HG03378 (cell line): ENCODE measurements around the gene PRKAG2.
"Not testable (repeated sequence)": the region's sequence is repeated elsewhere in the genome, so short reads cannot be mapped to it uniquely, and the experiment has no call there.

Experiments used
- ATAC-seq: cut with Tn5 transposase; IDR thresholded peaks from one replicate; pipeline ENCODE4 v1.9.1; 2021; ENCODE audit warnings: mild to moderate bottlenecking, moderate library complexity; ENCODE audit not compliant: unreplicated experiment

Gene PRKAG2

DNA sequence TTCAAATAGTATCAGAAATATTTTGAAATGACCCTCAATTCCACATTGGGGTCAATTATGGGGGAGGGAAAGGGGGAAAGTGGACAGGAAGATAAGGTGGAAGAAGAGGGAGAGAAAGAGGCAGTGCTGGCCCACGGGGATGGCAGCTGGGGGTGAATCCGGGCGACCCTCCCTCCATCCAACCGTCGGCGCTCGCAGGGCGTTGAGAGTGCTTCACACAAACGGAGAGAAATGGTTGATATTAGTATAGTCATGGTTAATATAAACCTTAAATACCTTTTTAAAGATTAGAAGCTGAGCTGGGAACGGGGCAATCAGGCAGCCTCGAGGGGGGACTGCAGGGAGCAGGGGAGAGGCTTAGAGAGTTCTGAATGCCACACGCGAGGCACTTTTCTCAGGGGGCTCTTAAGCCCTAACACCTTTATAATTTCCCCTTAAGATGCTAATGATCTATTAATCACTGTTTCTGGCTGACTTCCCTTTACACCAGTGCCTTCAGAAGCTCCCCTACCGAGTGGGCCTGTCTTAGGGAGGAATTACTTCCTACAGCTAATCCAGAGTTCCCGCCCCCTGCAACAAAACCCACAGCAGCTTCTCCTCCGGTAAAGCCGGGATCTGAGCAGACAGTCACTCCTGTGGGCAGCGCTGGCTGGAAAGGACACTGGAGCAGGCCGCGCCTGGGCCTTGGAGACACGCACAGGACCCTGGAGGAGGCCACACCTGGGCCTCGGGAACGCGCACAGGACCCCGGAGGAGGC lies 39.5 kb downstream of the PRKAG2 start:
- no peak for ATAC-seq

DNA sequence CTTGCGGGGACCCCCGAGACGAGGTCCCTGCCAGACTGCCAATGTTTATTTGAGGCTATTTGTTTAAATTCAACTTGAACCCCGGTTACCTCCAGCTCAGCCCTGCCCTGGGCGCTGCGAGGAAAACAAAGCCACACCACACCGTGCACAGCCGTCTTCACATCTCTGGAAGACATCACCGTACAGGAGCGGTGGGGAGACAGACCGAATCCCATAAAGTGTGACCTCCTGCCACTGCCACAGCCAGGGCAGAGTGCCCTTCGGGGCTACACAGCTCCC lies 40.0 kb downstream of the PRKAG2 start:
- no peak for ATAC-seq

DNA sequence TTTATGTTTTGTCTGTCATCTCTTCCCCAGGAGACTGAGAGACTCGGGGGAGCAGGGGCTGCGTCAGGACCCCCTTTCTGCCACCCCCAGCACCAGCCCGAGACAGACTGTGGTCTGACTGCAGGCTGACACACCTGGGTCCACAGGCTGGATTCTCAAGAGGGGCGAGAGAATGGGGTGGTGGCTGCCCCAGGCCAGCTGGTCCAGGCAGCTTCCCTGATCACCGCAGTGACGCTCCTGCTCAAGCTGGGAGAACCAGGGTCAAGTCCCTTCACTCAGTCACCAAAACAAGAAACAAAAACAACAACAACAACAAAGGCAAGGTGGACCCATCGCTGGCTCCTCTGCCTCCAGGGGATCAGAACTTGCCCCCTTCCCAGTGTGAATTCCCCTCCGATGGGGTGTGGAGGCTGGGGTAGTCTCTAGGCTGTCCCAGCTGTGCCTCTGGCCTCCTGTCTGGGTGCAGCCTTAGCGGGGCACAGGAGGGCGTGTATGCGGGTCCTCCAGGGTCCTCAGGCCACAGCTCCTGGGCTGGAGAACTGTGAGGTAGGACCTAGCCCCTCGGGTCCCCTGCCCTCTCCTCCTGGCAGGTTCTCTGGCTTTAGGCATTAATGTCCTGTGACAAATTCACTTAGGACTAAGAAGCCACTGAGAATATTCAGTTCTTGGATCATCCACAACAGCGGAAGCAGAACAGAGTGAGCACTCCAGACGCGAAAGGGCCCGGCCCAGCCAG lies 40.6 kb downstream of the PRKAG2 start:
- ATAC-seq, result no peak

DNA sequence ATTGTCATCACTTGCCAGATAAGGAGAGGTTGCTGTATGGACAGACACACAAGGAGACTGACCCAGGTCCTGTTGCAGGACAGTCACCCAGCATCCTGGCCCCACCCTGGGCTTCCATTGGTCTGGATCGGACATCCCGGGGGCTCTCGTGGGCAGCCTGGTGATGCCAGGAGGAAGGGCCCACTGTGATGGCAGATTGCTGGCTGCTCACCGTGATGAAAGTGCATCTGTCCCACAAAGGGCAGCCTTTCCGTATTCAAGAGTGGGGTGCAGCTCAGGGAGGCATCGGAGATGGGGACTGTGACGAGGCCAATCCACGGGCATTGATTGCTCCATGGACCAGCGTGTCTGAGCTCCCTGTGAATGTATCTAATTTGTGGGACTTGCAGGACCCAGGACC lies 41.3 kb downstream of the PRKAG2 start:
- no peak for ATAC-seq

DNA sequence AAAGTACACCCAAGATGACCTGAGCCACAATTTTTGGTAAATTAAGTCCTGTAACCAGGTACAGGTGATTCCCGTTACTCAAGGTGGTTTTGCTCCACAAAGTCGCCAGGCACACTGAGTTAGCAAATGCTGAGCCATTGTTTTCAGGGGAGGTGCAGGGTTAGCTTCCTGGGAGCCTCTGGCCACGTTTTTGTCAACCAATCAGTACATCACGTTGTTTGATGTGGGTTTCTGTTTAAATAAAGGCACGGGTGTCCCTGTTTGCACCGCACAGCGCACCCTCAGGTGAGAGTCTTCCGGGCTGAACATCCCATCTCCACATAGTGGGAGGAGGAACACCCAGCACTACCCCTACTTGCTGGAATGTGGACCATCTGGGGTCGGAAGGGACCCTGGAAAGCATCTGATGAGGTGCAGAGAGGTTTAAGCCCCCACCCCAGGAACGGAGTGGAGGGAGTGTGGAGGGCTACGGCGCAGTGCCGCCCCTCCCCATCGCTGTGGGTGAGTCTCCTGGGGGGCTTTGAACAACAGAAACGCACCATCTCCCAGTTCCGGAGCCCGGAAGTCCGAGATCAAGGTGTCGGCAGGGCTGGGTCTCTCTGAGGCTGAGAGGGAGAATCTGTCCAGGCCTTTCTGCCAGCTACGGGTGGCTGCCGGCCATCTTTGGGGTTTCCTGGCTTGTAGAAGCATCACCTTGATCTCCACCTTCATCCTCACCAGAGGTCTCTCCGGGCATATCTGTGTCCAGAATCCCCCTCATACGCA lies 42.5 kb downstream of the PRKAG2 start:
- no peak for ATAC-seq

DNA sequence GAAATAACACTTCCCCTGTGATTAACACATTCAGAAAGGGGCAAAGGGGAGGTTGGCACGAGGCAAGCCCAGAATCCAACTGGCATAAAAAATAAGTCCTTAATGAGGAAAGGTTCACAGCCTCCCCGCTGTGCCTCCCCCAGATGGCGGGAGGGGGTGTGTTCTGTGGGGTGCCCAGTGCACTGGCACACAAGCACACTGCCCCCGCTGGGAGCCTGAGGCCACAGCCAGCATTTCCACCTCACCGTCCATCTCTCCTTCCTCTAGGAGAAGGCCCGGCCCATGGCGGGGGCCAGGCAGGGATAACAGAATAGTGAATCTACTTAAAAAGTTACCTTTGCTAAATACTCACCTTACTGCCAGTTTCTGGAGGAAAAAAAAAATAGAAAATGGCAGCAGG lies 43.2 kb downstream of the PRKAG2 start:
- no peak for ATAC-seq

DNA sequence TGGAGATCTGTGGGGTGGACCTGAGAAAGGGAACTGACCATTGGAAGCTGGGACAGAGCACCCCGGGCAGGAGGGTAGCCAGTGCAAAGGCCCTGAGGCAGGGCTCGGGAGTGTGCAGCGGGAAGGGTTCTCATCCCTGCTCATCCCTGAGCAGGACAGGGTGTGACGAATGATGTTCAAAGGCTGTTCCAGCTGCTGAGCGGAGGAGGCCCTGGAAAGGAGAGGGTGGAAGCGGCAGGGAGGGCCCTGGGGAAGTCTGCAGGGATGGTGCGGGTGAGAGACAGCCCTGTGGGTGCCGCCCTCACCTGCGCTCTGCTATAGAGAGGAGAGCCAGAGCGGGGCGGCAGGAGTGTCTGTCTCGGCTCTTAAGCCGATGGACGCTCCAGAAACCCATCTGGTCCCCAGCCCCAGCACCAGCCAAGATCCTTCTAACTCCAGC lies 43.7 kb downstream of the PRKAG2 start:
- no peak for ATAC-seq

DNA sequence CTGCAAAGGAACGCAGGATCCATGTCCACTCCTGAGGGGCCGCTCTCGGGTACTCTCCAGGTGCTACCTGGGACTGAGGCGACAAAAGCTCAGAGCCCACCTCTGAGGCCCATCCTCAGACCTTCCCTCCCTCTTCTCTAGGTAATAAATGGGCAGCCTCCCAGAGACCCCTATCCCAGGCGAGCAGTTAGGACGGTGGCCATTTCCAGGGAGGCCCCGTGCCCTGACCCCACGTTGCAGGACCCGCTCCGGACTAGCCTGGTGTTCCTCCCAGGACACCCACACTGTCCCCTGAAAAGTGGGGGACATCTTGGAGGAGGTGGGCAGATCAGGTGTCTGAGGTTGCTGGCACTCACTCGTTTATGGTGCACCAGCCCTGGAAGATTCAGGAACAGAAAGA lies 44.3 kb downstream of the PRKAG2 start:
- no peak for ATAC-seq

DNA sequence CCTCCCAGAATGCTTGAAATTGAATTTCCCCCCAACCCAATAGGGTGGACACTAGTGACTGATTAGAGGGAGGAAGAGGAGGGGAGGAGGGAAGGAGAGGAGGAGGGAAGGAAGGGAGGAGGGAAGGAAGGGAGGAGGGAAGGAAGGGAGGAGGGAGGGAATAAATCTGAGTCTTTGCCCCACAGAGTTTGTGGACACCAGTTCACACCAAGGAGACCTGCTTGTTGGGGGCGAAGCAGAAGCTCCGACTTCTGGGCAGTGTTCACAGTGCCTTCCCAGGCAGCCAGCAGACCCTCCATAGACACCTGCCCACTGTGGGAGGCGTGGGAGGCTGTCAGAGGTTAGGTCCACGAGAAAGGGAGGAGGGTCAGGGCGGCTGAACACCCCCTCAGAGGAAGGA lies 44.8 kb downstream of the PRKAG2 start:
- no peak for ATAC-seq

DNA sequence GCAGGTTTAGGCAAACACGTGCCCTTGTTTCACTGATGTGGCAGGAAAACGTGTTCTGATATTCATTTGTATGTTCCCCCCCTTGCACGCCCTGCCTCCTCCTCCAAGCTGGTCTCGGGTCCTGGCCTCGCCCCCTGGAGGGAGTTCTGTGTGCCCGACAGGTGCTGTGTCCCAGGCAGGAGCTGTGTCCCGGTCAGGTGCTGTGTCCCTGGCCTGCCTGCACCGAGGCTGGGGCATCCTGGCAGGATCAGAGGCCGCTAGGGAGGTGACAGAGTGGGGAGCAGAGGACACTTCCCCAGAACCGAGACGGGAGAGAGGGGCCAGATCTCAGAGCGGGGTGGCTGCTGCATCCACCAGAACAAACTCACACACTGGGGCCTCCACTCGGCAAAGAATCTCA lies 45.3 kb downstream of the PRKAG2 start:
- ATAC-seq, result no peak

DNA sequence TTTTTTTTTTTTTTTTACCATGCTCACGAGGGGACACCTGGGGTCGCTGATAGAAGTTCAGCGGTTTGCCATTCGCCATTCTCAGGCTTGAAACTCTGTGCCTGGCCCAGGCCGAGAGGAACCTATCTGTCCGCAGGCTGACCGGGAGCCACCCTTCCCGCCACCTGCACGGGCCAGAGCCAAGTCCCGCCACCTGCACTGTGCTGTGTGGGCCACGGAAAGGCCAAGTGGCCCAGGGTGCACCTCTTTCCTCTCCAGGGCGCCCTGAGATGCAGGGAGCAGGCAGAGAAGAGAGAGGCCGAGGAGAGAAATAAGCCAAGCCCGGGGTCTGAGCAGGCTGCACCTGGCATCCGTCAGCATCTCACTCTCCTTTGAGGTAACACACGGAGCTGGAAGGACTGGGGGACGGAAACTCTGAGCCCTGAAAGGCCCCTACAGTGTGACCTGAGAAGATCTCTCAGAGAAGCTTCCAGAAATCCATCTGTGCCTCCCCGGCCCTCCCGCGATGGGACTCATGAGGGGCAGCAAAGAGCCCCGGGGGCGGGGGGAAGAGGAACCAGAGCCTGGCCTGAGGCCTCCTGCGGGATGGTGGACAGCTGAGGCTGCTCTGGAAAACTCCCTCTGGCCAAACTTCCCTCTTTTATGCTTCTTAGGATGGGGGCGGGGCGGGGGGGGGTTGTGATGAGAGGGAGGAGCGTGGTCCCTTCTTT lies 46.6 kb downstream of the PRKAG2 start:
- no peak for ATAC-seq

DNA sequence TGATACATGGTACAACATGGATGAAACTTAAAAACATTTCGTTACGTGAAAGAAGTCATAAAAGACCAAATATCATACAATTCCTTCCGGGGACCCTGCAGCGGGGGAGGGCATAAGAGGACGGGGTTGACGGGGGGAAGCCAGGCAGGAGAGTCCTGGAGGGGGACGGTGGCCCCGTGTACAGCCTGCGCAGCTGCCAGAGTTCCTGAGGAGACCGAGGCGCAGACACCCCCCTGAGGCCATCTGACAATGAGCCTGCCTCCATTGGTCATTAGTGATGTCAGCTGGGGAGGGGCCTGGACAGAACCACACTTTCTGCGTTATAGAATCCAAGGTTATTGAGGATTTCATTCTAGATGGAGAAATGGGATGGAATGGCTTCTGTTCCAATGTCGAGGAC lies 47.2 kb downstream of the PRKAG2 start:
- no peak for ATAC-seq

DNA sequence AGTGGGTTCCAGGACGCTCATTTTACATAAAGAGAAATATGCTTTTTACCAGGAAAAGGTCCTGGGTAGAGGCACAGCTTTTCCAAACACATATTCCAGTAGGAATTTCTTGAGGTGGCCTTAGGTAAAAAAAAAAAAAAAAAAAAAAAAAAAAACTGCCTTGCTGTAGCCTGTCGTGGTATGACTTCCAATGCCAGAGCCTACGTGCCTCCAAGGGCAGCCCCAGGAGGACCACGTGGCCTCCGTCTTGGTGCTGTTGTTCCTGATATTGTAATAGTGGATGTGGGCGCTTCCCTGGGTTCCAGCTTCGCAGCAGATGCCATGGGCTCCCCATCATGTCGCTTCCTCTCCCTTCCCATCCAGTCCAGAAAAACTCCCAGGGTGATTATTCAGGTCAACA lies 49.3 kb downstream of the PRKAG2 start:
- ATAC-seq, result no peak

DNA sequence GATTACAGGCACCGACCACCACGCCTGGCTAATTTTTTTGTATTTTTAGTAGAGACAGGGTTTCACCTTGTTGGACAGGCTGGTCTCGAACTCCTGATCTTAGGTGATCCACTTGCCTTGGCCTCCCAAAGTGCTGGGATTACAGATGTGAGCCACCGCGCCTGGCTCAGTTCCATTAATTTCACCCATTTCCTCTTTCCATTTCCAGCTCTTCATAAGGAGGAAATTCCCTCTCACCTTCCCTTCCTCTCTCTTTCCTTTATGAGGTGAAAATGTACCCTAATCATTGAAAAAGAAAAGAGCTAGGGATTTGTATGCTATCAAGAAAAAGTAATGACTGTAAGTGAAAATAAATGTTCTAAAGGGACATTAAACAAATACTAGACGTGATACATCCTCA lies 50.6 kb downstream of the PRKAG2 start:
- not testable (repeated sequence) for ATAC-seq

DNA sequence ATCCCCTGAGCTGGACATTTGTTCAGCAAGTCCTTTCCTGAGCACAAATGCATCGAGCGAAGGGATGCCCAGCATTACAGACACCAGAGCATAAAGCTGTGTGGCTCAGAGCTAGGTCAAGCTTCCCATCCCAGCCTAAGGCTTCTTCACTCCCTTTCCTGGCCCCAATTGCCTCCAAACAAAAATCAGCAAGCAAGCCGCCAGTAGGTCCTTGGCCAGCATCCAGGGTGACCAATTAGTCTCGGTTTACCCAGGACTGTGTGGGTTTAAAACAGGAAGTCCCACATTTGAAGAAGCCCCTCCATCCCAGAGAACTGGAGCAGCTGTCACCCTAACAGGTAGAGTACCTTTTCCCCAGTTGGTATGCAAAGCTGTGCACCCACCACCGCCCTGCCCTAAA lies 51.2 kb downstream of the PRKAG2 start:
- ATAC-seq, result no peak

DNA sequence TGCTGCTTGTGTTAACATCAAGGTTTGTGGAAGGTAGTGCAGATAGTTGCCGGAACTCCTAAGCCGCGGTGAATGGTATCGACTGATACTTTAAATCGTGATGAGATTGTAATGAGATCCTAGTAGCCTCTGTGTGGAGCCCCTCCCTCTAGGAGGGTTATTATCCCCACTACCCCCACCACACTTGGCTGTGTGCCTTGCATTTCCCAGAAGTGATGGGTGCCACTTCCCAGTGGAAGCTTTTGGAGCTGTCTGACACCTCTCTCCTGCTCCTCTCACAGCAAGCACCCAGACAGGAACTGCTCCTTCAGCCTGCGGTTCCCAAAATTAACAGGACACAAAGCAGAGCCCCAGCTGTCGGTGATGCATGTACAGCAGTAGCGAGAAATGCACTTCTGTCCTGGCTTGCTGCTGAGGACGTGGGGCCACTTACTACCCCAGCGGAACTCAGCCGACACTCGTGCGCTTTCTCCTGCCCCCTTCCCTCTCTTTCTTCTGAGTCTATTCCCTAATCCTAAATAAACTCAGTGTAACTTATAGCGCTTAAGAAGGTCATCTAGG lies 52.5 kb downstream of the PRKAG2 start:
- no peak for ATAC-seq

DNA sequence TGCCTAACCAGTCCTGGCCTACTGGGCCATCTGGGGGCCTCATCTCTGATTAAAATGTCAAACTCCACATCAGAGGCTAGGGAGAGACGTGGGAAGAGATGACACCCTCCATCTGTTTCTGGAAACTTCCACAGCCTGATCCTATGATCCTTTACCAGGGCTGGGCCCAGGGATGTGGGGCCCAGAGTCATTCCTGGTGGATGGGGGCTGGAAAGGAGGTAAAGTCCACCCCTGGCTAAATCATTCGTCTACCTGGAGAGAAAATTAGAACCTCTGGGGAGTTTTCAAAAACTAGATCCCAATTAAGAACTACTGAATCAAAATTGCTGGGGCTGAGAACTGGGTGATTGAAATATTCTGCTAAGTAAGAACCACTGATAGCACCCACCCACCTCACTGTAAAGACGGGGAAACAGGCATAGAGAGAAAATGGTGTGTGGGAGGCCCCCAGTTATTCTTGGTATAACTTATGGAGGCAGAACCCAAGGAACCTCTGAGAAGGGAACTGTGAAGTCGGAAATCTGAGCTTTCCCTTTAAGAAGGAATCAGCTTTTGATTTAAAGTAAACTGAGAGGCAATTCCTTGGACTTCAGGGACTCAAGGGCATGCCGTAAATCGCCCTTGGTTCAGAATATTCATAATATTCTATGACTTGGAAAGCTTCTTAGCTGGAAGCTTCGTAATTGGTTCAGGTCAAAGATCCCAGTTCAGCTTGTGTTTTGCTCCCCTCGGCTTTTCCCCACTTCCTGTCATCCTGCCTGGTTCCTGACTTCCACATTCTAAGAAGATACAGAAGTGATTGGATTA lies 53.1 kb downstream of the PRKAG2 start:
- ATAC-seq, result no peak

DNA sequence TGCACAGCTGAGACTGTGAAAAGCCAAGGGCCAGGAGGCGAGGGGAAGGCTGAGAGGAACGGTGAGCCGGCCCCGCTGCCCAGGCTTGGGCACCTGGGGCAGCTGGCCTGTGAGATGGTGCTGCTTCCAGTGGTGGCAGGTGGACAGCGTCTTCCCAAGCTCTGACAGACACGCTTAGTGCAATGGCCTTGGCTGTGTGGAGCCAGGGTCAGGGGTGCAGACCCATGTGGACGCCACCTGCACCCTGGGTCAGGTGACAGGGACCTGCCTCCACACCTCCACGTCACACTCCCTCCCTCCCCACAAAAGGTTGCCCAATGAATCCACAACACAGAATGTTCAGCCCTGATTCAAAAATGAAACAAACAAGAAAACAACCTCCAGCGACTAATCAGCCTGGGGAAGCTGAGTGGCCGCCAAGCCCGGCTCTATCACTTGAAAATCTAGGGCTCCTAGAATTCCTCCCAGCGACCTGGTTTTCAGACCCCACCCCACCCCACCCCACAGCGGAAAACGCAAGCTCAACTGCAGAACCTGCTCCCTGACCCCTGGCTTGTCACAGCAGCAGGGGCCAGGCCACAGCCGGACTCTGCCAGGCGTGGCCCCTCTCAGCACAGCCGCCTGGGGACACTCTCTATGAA lies 54.3 kb downstream of the PRKAG2 start:
- ATAC-seq, result no peak

DNA sequence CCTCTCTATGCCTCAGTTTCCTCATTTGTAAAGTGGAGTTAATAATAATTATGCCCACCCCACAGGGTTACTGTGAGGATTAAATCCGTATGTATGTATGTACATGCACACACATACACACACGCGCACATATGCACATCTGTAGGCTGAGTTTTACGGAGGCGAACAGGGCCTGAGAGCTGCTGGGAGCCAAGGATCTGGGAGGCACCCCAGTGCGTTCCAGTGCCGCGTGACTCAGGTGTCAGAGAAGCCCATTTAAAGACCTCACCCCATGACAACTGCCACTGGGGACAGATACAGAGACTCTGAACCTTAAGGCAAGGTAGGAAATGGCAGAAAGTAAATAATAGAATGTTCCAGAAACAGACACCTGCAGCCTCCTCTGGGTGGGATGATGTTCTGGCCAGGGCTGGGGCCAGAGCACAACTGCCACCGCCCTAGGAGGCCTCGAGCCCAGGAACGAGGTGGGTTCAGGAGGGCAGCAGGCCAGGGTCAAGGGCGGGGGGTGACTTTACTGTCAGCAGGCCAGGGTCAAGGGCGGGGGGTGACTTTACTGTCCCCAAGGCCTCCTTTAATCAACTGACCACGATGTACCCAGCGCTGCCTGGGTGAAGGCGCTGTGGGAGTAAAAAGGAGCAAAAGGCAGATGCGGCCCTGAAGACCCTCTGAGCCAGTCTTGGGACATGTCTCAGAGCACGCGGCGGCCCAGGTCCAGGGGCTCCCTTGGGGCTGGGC lies 54.9 kb downstream of the PRKAG2 start:
- ATAC-seq, result no peak
